Measurements from ENCODE around the gene FUT4.
"Not testable (repeated sequence)": the region's sequence is repeated elsewhere in the genome, so short reads cannot be mapped to it uniquely, and the experiment has no call there.

Gene FUT4

GRCh38 chr11:94533696-94534630 is 9.8 kb upstream of the FUT4 start:
- no peak for DNase-seq

GRCh38 chr11:94536386-94536785 is 7.3 kb upstream of the FUT4 start:
- DNase-seq: no peak

DNA sequence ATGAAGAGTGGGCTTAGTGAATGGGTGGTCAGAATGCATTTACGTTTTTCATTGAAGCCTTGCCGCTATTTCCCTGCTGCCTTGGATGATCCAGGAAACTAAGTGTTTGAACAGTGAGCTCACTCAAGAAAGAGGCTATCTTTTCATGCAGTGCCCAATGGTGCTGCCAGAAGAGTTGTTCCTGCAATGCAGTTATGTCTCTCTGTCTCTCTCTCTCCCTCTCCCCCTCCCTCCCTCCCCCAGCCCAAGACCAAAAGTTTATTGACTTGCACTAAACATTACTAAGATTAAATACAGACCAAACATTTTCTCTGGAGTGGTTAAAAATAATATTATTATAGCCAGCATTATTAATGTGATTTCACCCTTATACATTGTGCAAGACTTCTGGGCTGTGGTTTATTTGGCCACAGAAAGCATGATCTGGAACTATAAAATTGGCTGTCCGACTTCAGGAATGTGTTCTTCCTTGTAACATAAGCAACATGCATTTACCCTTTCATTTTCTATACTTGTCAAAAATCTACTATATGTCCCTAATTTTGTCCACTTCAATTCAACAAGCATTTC is 6.6 kb upstream of the FUT4 start:
- no peak for DNase-seq

DNA sequence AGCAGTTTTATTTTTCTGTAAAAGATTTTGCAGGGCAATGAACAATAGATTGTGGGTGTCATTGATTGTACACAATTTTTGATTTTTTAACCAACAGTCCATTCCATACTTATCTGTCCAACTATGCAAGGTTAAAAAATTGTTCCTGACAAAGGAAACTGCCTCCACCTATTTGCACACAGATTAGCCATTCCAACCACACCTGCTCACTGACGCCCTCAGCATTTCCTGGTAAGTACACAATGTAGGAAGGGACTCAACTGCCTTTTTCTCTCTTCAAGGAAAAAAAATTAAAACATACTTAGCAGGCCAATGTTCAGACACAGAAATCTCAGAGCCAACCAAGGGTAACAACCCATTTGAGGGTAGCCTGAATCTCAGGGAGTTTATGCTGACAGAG is 4.3 kb upstream of the FUT4 start:
- no peak for DNase-seq

- no peak for DNase-seq
These were observed 1.0 kb downstream of the FUT4 start for GRCh38 chr11:94544646-94545263.

GRCh38 chr11:94545264-94546161 is 1.8 kb downstream of the FUT4 start:
- peak; percentile 24 for DNase-seq

DNA sequence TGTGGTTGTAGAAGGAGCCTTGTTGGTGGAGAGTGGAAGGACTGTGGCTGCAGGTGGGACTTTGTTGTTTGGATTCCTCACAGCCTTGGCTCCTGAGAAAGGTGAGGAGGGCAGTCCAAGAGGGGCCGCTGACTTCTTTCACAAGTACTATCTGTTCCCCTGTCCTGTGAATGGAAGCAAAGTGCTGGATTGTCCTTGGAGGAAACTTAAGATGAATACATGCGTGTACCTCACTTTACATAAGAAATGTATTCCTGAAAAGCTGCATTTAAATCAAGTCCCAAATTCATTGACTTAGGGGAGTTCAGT is 2.4 kb downstream of the FUT4 start:
- no peak for DNase-seq

GRCh38 chr11:94546886-94547285 is 3.2 kb downstream of the FUT4 start:
- DNase-seq: peak; percentile 34

DNA sequence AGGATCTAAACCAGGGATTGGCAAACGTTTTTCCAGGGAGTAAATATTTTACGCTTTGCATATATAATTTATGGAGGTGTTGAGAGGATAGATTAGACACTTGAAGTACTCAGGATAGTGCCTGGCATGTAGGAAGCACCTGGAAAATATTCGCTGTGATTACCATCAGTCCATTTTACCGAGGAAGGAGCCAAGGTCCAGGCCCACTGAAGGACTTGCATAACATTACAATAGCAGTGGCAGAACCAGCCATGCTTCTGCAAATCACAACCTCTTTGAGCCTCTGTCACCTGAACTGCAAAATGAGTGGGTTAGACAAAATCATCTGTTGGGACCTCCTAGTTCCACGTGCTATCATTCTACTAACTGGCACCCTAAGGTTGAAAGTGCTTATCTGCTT is 5.4 kb downstream of the FUT4 start:
- peak; percentile 19 for DNase-seq

GRCh38 chr11:94550513-94550912 is 6.8 kb downstream of the FUT4 start:
- no peak for DNase-seq

DNA sequence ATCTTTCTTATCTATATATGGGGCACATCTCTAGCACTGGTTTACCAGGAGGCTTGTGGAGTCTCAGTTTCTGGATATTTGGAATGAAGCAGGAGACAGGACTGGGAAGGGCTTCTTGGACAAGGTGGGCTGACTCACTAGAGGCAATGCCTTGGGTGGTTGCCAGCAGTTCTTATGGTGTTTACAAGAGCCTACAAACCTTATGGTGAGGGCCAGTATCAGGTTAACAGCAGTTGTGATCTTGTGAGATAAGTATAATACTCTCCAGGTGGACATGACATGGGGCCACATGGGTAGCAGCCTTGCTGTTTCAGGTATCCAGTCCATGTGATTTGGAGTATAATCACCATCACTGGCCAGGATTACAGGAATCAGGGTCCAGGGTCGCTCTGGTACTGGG is 10.2 kb downstream of the FUT4 start:
- DNase-seq: no peak

DNA sequence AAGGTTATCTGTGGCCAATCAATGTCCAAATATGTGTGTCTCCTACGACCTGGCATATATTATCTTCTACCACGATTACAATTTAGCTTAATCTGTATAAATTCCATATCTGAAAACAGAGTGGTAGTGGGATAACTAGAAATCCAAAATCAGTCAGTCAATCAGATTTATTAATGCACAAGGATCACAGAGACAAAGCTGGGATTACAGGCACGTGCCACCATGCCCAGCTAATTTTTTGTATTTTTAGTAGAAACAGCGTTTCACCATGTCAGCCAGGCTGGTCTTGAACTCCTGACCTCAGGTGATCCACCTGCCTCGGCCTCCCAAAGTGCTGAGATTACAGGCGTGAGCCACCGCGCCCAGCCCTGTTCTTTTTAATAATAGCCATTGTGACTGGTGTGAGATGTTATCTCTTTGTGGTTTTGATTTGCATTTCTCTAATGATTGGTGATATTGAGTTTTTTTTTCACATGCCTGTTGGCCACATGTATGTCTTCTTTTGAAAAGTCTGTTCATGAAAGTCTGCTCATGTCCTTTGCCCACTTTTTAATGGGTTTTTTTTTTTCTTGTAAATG is 12.1 kb downstream of the FUT4 start:
- DNase-seq: not testable (repeated sequence)

DNA sequence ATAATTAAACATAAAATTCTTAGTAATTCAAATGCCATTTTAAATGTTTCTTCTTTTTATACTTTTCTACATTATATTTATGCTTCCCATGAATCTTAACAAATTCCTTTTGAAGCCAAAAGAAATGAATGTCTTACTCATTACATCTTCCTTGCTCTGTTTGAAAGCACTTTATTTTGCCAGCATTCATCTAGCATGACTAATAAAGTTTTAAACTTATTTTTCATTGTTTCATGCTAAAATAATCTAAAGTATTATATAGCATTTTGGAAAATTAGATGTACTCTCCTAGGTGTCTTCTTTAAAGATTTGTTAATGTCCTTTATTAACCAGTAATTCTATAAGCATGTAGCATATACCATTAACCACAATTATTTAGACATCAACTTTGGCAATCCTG is 13.7 kb downstream of the FUT4 start:
- no peak for DNase-seq

DNA sequence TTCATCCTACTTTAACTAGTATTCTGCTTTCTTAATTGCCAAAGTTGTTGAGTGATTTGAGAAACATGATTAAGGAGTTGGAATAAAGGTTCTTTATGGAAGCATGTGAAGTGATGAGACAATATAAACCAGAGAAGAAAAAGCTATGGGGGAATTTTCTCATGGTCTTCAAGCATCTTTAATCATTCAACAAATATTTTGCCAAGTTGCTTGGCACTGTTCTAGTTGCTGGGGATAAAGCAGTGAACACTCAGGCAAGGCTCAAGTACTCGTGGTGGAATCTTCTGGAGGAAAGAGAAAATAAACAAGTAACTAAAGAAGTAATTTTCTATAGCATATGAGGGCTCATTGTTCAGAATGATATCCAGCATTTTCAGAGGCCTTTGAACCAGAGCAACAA is 14.3 kb downstream of the FUT4 start:
- no peak for DNase-seq

GRCh38 chr11:94558468-94558867 is 14.7 kb downstream of the FUT4 start:
- DNase-seq: no peak

GRCh38 chr11:94558932-94559331 is 15.2 kb downstream of the FUT4 start:
- no peak for DNase-seq

DNA sequence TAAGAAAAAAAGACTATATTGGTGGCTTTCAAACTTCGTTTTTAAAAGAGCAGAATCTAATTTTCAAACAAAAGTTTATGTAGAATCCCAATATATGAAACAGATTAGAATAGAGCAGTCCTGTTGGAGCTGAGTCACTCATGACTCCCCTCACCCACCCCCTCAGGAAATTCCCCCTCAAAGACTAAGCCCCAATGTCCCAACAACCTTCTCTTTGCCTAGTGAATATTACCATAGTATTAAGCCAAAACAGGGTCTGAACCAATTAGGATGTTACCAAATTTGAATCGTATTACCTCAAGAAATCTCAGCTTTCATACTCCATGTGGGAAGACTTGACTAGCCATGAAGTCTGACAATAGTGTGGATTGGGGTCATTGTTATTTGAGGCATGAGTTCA is 15.6 kb downstream of the FUT4 start:
- DNase-seq: no peak

DNA sequence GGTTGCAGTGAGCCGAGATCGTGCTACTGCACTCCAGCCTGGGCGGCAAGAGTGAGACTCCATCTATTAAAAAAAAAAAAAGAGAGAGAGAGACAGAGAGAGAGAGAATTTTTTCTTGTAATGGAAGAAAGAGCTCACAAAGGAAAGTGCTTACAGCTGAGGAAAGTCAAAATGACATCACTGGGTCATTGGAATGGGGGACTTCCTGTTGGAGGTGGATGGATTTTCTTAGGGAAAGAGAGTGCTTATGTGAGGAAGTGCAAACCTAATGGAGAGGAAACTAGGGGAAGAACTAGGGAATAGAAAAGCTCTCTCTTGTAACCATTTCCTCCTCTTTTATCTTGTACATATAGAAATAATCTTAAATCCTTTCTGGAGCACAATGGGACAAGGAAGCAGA is 17.1 kb downstream of the FUT4 start:
- no peak for DNase-seq

DNA sequence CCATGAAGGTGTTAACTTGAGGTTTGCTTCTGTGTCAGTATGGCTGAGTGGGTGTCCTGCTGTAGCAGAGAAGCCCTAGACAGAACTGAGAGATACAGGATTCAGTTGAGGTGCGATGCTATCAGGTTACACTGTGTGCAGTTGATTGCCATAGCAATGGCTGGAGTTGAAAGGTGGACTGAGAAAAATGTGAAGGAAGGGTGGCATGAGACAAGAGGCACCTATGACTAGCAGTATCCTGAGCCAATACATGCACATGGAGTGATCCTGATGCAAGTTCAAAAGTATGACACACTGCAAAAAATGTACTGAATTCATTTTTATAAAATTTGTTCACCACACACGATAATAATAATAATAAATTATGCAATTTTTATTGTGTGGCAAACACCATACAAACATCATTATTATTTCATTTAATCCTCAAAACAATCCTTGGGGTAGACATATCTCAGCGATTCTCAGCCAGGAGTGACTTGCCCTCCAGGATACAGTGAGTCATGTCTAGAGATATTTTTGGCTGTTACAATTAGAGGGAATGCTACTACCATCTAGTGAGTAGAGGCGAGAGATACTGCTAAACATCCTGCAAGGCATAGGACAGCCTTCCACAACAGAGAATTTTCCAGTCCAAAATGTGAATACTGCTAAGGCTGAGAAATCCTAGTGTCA is 19.6 kb downstream of the FUT4 start:
- no peak for DNase-seq

DNA sequence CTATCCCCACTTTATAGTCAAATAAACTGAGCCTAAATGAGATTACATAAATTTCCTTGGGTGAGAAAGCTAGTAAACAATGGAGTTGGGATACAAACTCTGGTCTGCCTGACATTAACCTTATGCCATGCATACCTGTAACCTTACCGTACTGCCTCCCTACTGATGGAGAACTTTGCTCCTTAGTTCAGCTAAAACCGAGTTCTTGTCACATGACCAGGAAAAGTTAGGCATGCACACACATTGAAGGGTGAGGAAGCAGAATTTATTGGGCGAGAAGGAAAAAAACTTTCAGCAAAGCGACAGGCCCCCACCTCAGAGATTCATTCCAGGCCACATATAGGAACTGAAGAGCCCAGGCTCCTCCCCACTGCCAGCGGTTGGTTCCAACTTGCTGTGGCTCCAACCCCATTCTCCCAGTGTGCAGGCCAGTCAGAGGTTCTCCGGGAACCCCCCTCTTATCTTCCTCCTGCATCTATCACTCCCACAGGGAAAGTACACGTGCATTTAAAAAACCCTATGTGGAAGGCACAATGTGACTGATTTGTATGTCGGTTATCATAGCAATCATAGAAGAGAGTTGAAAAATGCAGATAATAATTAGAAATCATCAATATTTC is 20.2 kb downstream of the FUT4 start:
- DNase-seq: no peak

- DNase-seq: no peak
These were observed 23.5 kb downstream of the FUT4 start, which contains the start of gene PIWIL4 for GRCh38 chr11:94567181-94567670. TSS of gene PIWIL4 (plus strand) at chr11:94567368. CDS start at chr11:94567519, 151 bp downstream.

DNA sequence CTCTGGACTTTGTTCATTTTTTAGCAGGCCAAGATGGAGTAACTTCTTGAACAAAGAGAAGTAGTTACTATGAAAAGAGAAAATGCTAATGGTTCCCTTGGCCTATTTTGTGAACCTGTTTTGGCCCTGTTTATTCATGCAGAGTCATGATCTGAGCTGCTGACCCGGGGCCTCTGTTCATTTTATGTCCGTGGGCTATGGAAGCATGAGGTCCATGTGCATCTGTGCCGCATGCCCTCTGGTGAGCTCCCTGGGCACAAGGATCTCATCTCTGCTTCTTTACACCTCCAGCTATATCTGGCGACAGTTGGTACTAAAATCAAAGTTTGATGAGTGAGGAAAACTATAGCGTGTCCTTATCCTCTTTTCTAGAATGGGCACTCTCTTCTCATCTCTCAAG is 24.5 kb downstream of the FUT4 start:
- no peak for DNase-seq

All from NCI-H510A treated with DMSO at 0.1 percent for 48 hours (cell line).